Thoracic aorta (tissue), 2 donors: ENCODE data around the gene CNKSR3. TPM values are rescaled to one million over a fixed set of nuclear protein-coding genes. Genes with fewer than 3 reads are reported as not detected.
A peak's percentile ranks its signal among the peaks of the same experiment; 100 is the strongest.

ENCODE experiments used
- ATAC-seq: fragments of 150-250 bp; one replicate; pipeline ENCODE4 v1.8.0; 2017; ENCODE audit warnings: low read depth; ENCODE audit not compliant: insufficient number of reproducible peaks, low FRiP score
- DNase-seq: peaks from one replicate; pipeline ENCODE4 v3.0.0-alpha.2; 2020; ENCODE audit warnings: low spot score
- H3K27ac ChIP-seq, 2 donors: fragments of 200-600 bp; sonication (generic); 1 replicate in 1 of 2; 2 replicates in 1 of 2; pipeline ENCODE4 v1.5.1; 2016; ENCODE audit warnings: mild to moderate bottlenecking in 2 of 2, moderate library complexity in 2 of 2
- H3K27me3 ChIP-seq: fragments of 200-600 bp; sonication (generic); replicated peaks from 2 replicates; pipeline ENCODE4 v1.6.0; 2016; ENCODE audit warnings: mild to moderate bottlenecking; ENCODE audit not compliant: insufficient read depth
- H3K36me3 ChIP-seq: fragments of 200-600 bp; sonication (generic); one replicate; pipeline ENCODE4 v1.5.1; 2016
- H3K4me1 ChIP-seq, 2 donors: fragments of 200-600 bp; sonication (generic); 1 replicate in 1 of 2; 2 replicates in 1 of 2; pipeline versions ENCODE4 v1.5.1 to v1.6.0; 2016; ENCODE audit warnings: low read depth in 2 of 2, mild to moderate bottlenecking in 1 of 2; ENCODE audit not compliant: control insufficient read depth in 1 of 2
- H3K4me3 ChIP-seq: fragments of 200-600 bp; sonication (generic); 2 replicates; pipeline ENCODE4 v1.5.1; 2016; ENCODE audit warnings: mild to moderate bottlenecking
- H3K9me3 ChIP-seq: fragments of 200-600 bp; sonication (generic); 2 replicates; pipeline ENCODE4 v1.5.1; 2016
- total RNA-seq, 2 donors: library from RNA; depleted of rRNA; stranded (reverse); fragments of >200 nt; gene quantifications; one replicate each; pipeline versions ENCODE4 v1.1.0 to v1.2.3, GENCODE V29; 2016
- TF ChIP-seq, protein P1 (sequence below): fragments of 200-600 bp; sonication (generic); IDR thresholded peaks from one replicate; pipeline ENCODE4 v1.5.1; 2019; ENCODE audit warnings: antibody characterized with exemption

CNKSR3 gene
- total RNA-seq, 2 donors from 2014 or later: 20.2 to 22.9 TPM

DNA sequence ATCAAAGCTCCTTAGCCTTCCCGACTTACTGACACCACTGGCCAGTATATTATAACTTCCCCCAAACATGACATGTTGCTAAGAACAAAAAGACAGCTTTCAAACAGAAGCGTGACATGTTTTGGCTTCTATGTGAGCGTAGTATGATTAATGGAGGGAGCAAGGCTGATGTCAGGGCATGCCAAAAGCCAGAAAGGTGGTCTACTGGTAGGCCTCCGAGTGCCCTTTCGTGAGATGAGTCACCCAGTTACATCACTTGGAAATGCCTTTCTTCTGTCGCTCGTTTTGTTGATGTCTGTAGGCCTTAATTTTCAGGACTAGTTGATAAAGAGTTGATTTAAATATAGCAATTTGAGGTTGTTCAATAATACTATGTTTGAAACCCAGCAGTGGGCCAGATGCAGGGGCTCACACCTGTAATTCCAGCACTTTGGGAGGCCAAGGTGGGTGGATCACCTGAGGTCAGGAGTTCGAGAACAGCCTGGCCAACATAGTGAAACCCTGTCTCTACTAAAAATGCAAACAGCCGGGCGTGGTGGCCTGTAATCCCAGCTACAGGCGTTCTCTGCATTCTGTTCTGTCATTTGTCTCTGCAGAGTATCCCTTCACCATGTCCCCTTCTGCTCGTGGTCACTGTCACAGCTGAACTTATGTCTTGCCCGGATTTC lies 53.3 kb downstream of the CNKSR3 start:
- ATAC-seq: no peak
- Histone ChIP-seq H3K9me3 (no peaks in the 10 kb centered on the region), H3K36me3 (no peaks in the 10 kb centered on the region), H3K27ac (peak overlapping the region; percentile 78 to 86), H3K27me3 (no peaks in the 10 kb centered on the region), H3K4me1 (peaks cover 19 to 80% of the 10 kb centered on the region in 2 donors), H3K4me3 (no peak overlapping the region)
- DNase-seq: no peak
- TF ChIP-seq, protein P1, sequence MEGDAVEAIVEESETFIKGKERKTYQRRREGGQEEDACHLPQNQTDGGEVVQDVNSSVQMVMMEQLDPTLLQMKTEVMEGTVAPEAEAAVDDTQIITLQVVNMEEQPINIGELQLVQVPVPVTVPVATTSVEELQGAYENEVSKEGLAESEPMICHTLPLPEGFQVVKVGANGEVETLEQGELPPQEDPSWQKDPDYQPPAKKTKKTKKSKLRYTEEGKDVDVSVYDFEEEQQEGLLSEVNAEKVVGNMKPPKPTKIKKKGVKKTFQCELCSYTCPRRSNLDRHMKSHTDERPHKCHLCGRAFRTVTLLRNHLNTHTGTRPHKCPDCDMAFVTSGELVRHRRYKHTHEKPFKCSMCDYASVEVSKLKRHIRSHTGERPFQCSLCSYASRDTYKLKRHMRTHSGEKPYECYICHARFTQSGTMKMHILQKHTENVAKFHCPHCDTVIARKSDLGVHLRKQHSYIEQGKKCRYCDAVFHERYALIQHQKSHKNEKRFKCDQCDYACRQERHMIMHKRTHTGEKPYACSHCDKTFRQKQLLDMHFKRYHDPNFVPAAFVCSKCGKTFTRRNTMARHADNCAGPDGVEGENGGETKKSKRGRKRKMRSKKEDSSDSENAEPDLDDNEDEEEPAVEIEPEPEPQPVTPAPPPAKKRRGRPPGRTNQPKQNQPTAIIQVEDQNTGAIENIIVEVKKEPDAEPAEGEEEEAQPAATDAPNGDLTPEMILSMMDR: no peak

DNA sequence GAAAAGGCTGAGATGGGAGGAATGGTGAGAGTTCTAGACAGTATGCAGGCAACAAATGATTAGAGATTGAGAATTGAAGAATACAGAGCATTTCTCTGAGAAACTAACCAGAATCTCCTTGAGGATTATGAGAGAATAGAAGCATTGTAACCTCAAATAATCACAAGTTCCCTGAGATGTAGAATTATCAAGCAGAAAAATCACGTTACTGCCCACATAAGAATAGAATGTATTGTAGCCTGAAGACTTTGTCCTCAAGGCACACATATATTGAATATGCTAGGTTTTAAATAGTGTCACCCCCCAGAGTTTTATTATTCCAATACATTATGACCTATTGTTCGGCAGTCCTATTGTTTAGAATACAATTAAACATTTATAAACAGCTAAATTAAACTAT lies 57.2 kb downstream of the CNKSR3 start:
- H3K36me3 ChIP-seq: no peaks in the 10 kb centered on the region

DNA sequence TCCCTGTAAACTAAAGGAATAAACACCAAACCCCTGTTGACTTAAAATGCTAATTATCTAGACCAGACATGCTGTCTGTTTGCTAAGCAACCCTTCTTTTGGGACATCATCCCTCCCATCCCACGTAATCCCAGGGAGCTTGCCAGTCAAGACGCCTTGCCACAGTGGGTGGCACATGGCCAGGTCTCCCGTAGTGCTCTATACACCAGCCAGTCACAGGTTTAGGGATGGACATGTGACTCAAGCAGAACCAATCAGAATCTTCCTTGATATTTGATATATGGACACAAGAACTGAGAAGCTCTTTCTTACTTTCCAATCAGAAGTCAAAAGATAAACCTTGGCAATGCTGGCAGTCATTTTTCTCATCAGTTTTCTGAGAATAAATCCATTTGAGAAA lies 60.0 kb downstream of the CNKSR3 start:
- ATAC-seq: no peak
- TF ChIP-seq, protein P1: no peak
- no peaks in the 10 kb centered on the region for H3K27me3 ChIP-seq
- no peak overlapping the region for H3K27ac ChIP-seq
- H3K4me1 ChIP-seq: peaks cover 18 to 63% of the 10 kb centered on the region in 2 donors
- H3K9me3 ChIP-seq: no peaks in the 10 kb centered on the region
- no peaks in the 10 kb centered on the region for H3K36me3 ChIP-seq
- no peak for DNase-seq
- no peak overlapping the region for H3K4me3 ChIP-seq

More for the DNA sequence above, 57.2 kb downstream of the CNKSR3 start:
- ATAC-seq (no peak), DNase-seq (no peak)
- peaks cover 14 to 62% of the 10 kb centered on the region in 2 donors for H3K4me1 ChIP-seq
- H3K27me3 ChIP-seq: no peaks in the 10 kb centered on the region
- H3K4me3 ChIP-seq: no peak overlapping the region
- peak overlapping the region in 1 of 2 donors; percentile 4 for H3K27ac ChIP-seq
- TF ChIP-seq, protein P1: no peak
- no peaks in the 10 kb centered on the region for H3K9me3 ChIP-seq

DNA sequence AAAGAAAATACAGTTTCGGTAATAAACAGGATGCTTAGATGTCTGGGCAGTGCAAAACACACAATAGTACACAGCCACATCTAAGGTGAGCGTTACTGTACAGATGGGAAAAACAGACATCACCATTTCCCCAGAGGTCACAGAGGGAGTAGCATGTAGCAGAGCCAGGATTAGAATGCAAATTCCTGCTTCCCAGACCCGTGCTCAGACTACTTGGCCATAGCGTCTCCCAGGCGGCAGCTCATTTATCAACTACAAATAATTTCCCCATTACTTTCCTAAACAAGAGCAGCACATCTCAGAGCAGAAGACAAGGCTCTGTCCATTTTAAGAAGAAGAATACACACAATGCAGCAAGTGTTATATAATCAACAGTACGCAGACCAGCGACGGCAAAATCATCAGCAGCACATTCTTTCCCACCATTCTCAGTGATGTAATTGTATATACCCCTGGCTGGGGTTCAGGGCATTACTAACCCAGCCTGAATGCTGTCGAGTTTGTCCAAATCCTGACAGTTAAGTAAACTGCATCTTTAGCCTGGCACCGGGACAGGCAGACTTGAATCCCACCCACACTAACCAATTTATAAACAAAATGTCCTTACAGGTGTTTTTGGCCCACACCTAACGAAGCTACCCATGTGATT lies 61.9 kb downstream of the CNKSR3 start:
- no peaks in the 10 kb centered on the region for H3K9me3 ChIP-seq
- peak overlapping the region; percentile 10 to 78 for H3K27ac ChIP-seq
- H3K4me1 ChIP-seq: peaks cover 16 to 65% of the 10 kb centered on the region in 2 donors
- peak overlapping the region; percentile 52 for H3K4me3 ChIP-seq
- H3K27me3 ChIP-seq: no peaks in the 10 kb centered on the region
- H3K36me3 ChIP-seq: no peaks in the 10 kb centered on the region
- ATAC-seq (peak; percentile 72), DNase-seq (peak; percentile 28)
- TF ChIP-seq, protein P1: peak; percentile 56

DNA sequence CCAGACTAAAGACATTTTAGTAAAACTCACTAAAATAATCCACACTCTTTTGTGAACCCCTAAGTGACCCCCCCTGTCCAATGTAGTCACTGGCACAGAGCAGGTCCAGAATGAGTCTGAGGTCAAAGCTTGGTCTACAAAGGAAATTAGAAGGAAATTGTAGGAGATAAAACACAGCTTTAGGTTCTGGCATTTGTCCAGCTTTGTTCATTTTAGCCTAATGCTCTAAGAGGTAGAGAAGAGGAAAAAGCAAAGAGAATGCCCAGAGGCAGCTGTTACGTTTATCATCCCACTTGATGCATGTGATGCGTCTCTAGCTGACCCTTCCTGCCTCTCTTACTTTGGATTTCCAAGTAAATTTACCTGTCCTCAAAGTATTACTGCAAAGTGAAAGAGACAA lies 62.5 kb downstream of the CNKSR3 start:
- ATAC-seq: no peak
- no peaks in the 10 kb centered on the region for H3K27me3 ChIP-seq
- peak overlapping the region; percentile 52 for H3K4me3 ChIP-seq
- peaks cover 15 to 59% of the 10 kb centered on the region in 2 donors for H3K4me1 ChIP-seq
- H3K36me3 ChIP-seq: no peaks in the 10 kb centered on the region
- TF ChIP-seq, protein P1: no peak
- peak overlapping the region; percentile 10 to 78 for H3K27ac ChIP-seq
- no peaks in the 10 kb centered on the region for H3K9me3 ChIP-seq
- no peak for DNase-seq
